ENCODE measurements around the gene DNAAF9. TPM values are rescaled to one million over a fixed set of nuclear protein-coding genes. Genes with fewer than 3 reads are reported as not detected.

DNAAF9 gene
- total and polyA plus RNA-seq, 7 donors: 0.92 to 38.5 (median 20.3) TPM

GRCh38 chr20:3383878-3384495 is 23.5 kb downstream of the DNAAF9 start:
- H3K4me1 ChIP-seq: peaks cover 0 to 14% (median 2%) of the 10 kb centered on the region in 4 donors
- no peak for DNase-seq
- intact Hi-C loops (cut with DNase I): no loop called here
- H3K27me3 ChIP-seq: no peaks in the 10 kb centered on the region
- H3K9me3 ChIP-seq: no peaks in the 10 kb centered on the region
- no peak overlapping the region for H3K27ac ChIP-seq
- no peak overlapping the region for H3K4me3 ChIP-seq
- 83 to 84% methylated on average over 7 of the region's 7 CpGs for WGBS, 2 donors
- H3K36me3 ChIP-seq: peaks cover 0 to 10% (median 0%) of the 10 kb centered on the region in 4 donors
- TF ChIP-seq EP300 (IDR thresholded peaks at IDR 0.05): no peak
- TF ChIP-seq POLR2AphosphoS5 (IDR thresholded peaks at IDR 0.05): no peak
- no peak for TF ChIP-seq CTCF (IDR thresholded peaks at IDR 0.05)
- no peak for TF ChIP-seq POLR2A (IDR thresholded peaks at IDR 0.05)

- H3K4me1 ChIP-seq: peaks cover 0 to 22% (median 4%) of the 10 kb centered on the region in 4 donors
- no peaks in the 10 kb centered on the region for H3K27me3 ChIP-seq
- no peaks in the 10 kb centered on the region for H3K9me3 ChIP-seq
- DNase-seq: no peak
- peaks cover 0 to 18% (median 0%) of the 10 kb centered on the region in 4 donors for H3K36me3 ChIP-seq
- intact Hi-C loops (cut with DNase I): no loop called here
- TF ChIP-seq POLR2A (IDR thresholded peaks at IDR 0.05) (no peak), POLR2AphosphoS5 (IDR thresholded peaks at IDR 0.05) (no peak), CTCF (IDR thresholded peaks at IDR 0.05) (no peak), EP300 (IDR thresholded peaks at IDR 0.05) (no peak)
- 83 to 89% methylated on average over 3 of the region's 3 CpGs for WGBS, 2 donors
- no peak overlapping the region for H3K27ac ChIP-seq
- H3K4me3 ChIP-seq: no peak overlapping the region
These were observed 24.6 kb downstream of the DNAAF9 start for GRCh38 chr20:3382836-3383235.

GRCh38 chr20:3380228-3381070 is 27.0 kb downstream of the DNAAF9 start:
- WGBS, 2 donors: 21 to 72% methylated on average over 2 of the region's 2 CpGs
- H3K4me1 ChIP-seq: peaks cover 0 to 24% (median 4%) of the 10 kb centered on the region in 4 donors
- intact Hi-C loops (cut with DNase I): no loop called here
- H3K4me3 ChIP-seq: no peak overlapping the region
- H3K27ac ChIP-seq: no peak overlapping the region
- H3K9me3 ChIP-seq: no peaks in the 10 kb centered on the region
- no peak for DNase-seq
- no peaks in the 10 kb centered on the region for H3K27me3 ChIP-seq
- TF ChIP-seq EP300 (IDR thresholded peaks at IDR 0.05) (no peak), POLR2A (IDR thresholded peaks at IDR 0.05) (no peak), POLR2AphosphoS5 (IDR thresholded peaks at IDR 0.05) (no peak)
- peaks cover 0 to 32% (median 0%) of the 10 kb centered on the region in 4 donors for H3K36me3 ChIP-seq

GRCh38 chr20:3378138-3378537 is 29.3 kb downstream of the DNAAF9 start:
- H3K9me3 ChIP-seq: no peaks in the 10 kb centered on the region
- no peak for DNase-seq
- WGBS, 2 donors: 43 to 80% methylated on average over 2 of the region's 2 CpGs
- TF ChIP-seq POLR2AphosphoS5 (IDR thresholded peaks at IDR 0.05) (no peak), POLR2A (IDR thresholded peaks at IDR 0.05) (no peak), CTCF (IDR thresholded peaks at IDR 0.05) (no peak), EP300 (IDR thresholded peaks at IDR 0.05) (no peak)
- intact Hi-C loops (cut with DNase I): no loop called here
- H3K4me3 ChIP-seq: no peak overlapping the region
- H3K27ac ChIP-seq: no peak overlapping the region
- H3K4me1 ChIP-seq: peaks cover 0 to 24% (median 2%) of the 10 kb centered on the region in 4 donors
- peaks cover 7 to 55% (median 15%) of the 10 kb centered on the region in 4 donors for H3K36me3 ChIP-seq
- H3K27me3 ChIP-seq: no peaks in the 10 kb centered on the region

- H3K36me3 ChIP-seq: peaks cover 11 to 60% (median 19%) of the 10 kb centered on the region in 4 donors
These were observed 29.8 kb downstream of the DNAAF9 start for GRCh38 chr20:3377644-3378043.

More at GRCh38 chr20:3377644-3378043, 29.8 kb downstream of the DNAAF9 start:
- intact Hi-C loops (cut with DNase I): no loop called here
- H3K9me3 ChIP-seq: no peaks in the 10 kb centered on the region
- no peak overlapping the region for H3K4me3 ChIP-seq
- 63 to 84% methylated on average over 2 of the region's 2 CpGs for WGBS, 2 donors
- H3K27ac ChIP-seq: no peak overlapping the region
- no peak for DNase-seq
- TF ChIP-seq CTCF (IDR thresholded peaks at IDR 0.05) (no peak), POLR2A (IDR thresholded peaks at IDR 0.05) (no peak), EP300 (IDR thresholded peaks at IDR 0.05) (no peak), POLR2AphosphoS5 (IDR thresholded peaks at IDR 0.05) (no peak)
- peaks cover 0 to 24% (median 2%) of the 10 kb centered on the region in 4 donors for H3K4me1 ChIP-seq
- no peaks in the 10 kb centered on the region for H3K27me3 ChIP-seq

Data from sigmoid colon (tissue), 7 donors.